Measurements from ENCODE around the gene PGLYRP3.

- no peak for TF ChIP-seq POLR2AphosphoS5 (IDR thresholded peaks at IDR 0.05; ENCODE audit: low read depth, low read length)
- no peak for TF ChIP-seq POLR2A (IDR thresholded peaks at IDR 0.05; ENCODE audit: low read depth, low read length)
- no peak for TF ChIP-seq TAF1 (IDR thresholded peaks at IDR 0.05; ENCODE audit: low read depth, low read length)
Measured at GRCh38 chr1:153293851-153294250, 18.9 kb downstream of the PGLYRP3 start.

Data from GM12891 (cell line).